SK-N-MC (cell line): ENCODE results near the gene ASCC1.

Source experiments
- EZH2 ChIP-seq: fragments of 200-600 bp; sonication (generic); IDR thresholded peaks from one replicate; pipeline ENCODE4 v1.6.1; 2017; ENCODE audit warnings: antibody characterized with exemption
- POLR2AphosphoS5 ChIP-seq: IDR thresholded peaks from 2 replicates; pipeline ENCODE4 v1.6.1; 2012; ENCODE audit warnings: mild to moderate bottlenecking, low read depth, low read length, borderline replicate concordance

- TF ChIP-seq POLR2AphosphoS5 (no peak), EZH2 (no peak)
Observed at GRCh38 chr10:72092987-72093386, 123.1 kb downstream of the ASCC1 start.
